Caco-2 (cell line): ENCODE results near the gene HACD1. TPM values are rescaled to one million over a fixed set of nuclear protein-coding genes. Genes with fewer than 3 reads are reported as not detected.

Experiments used
- BruUV-seq: library from RNA; stranded (reverse); fragments of 400-500 nt; replicated peaks from 2 replicates; lab custom pipeline; 2021; lab: Mats Ljungman, UMichigan
- CTCF ChIA-PET: fragments of 300-600 bp; sonication (Branson Sonifier 250); formaldehyde crosslinking; loops from one replicate; lab custom pipeline; 2022; ENCODE audit warnings: antibody characterized with exemption; lab: Charles Lee
- POLR2A ChIA-PET: fragments of 300-600 bp; sonication (Branson Sonifier 250); formaldehyde crosslinking; loops from one replicate; lab custom pipeline; 2022; ENCODE audit warnings: antibody characterized with exemption; lab: Charles Lee
- DNase-seq, 2 experiments: peaks; one replicate each; pipeline versions ENCODE4 v3.0.0 to v3.0.0-alpha.2; 2020 to 2022
- H3K27me3 ChIP-seq: replicated peaks from 2 replicates; pipeline ENCODE4 v1.6.0; 2011; ENCODE audit warnings: low read length; ENCODE audit not compliant: control insufficient read depth, insufficient read depth
- H3K36me3 ChIP-seq: 2 replicates; pipeline ENCODE4 v1.5.1; 2011; ENCODE audit warnings: low read length; ENCODE audit not compliant: control insufficient read depth, insufficient read depth
- H3K4me1 ChIP-seq: fragments of 250-450 bp; sonication (Bioruptor Pico); 2 replicates; pipeline ENCODE4 v1.5.1; 2020; ENCODE audit warnings: mild to moderate bottlenecking
- H3K4me3 ChIP-seq: 2 replicates; pipeline ENCODE4 v1.5.1; 2011; ENCODE audit warnings: low read depth, mild to moderate bottlenecking, control low read depth, low read length
- H3K9me3 ChIP-seq: fragments of 250-450 bp; sonication (Bioruptor Pico); 2 replicates; pipeline ENCODE4 v1.5.1; 2020; ENCODE audit warnings: mild to moderate bottlenecking, moderate library complexity
- H3K27ac Mint-ChIP-seq: one replicate; pipeline ENCODE4 v1.8.0; 2022; ENCODE audit warnings: mixed read lengths; ENCODE audit not compliant: unreplicated experiment
- H3K27me3 Mint-ChIP-seq: one replicate; pipeline ENCODE4 v1.8.0; 2022; ENCODE audit warnings: mixed read lengths; ENCODE audit not compliant: insufficient read depth, unreplicated experiment
- H3K36me3 Mint-ChIP-seq: one replicate; pipeline ENCODE4 v1.8.0; 2022; ENCODE audit warnings: mild to moderate bottlenecking, mixed read lengths; ENCODE audit not compliant: insufficient read depth, unreplicated experiment
- H3K4me1 Mint-ChIP-seq: one replicate; pipeline ENCODE4 v1.8.0; 2022; ENCODE audit warnings: low read depth, mixed read lengths; ENCODE audit not compliant: unreplicated experiment
- H3K4me3 Mint-ChIP-seq: one replicate; pipeline ENCODE4 v1.8.0; 2022; ENCODE audit warnings: mild to moderate bottlenecking, moderate library complexity, mixed read lengths; ENCODE audit not compliant: unreplicated experiment
- H3K9me3 Mint-ChIP-seq: one replicate; pipeline ENCODE4 v1.8.0; 2022; ENCODE audit warnings: mixed read lengths; ENCODE audit not compliant: unreplicated experiment
- intact Hi-C: fragments of 100-400 bp; cut with micrococcal nuclease; formaldehyde crosslinking; loops from one replicate; pipeline ENCODE4 v1.10.0; 2022; ENCODE audit not compliant: unreplicated experiment
- total RNA-seq: library from RNA; stranded (reverse); gene quantifications from 2 replicates; pipeline ENCODE4 v1.2.3, GENCODE V29; 2022
- TF ChIP-seq, protein P1 (sequence below), 2 experiments: fragments of 200-600 bp in 1 of 2; IDR thresholded peaks; 1 replicate in 1 of 2; 2 replicates in 1 of 2; pipeline versions ENCODE4 v1.5.1 to v1.8.0; 2011 to 2022; ENCODE audit warnings: antibody characterized with exemption in 1 of 2, control low read depth in 1 of 2, inconsistent platforms in 1 of 2, low read depth in 1 of 2, low read length in 1 of 2, mild to moderate bottlenecking in 1 of 2, moderate library complexity in 1 of 2; ENCODE audit not compliant: insufficient read depth in 1 of 2, severe bottlenecking in 1 of 2, unreplicated experiment in 1 of 2

HACD1 gene
- total RNA-seq, 1 experiment from 2014 or later = 47.8 TPM

DNA sequence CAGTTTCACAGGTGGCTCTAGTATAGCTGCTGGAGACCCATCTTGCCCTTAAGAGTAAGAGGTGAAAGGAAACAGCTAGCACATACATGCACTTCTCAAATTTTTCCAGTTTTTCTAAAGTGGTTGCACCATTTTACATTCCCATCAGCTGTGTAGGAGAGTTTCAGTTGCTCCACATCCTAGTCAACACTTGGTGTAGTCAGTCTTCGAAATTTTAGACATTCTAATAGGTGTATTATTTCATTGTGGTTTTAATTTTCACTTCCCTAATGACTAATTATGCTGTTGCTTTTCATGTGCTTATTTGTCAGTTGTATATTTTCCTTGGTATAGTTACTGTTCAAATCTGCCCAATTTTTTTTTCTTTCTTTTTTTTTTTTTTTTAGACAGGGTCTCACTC lies 9.5 kb upstream of the HACD1 start:
- H3K36me3 ChIP-seq = no peaks in the 10 kb centered on the region
- no TSS peak for BruUV-seq
- H3K4me1 ChIP-seq = no peaks in the 10 kb centered on the region
- Mint-ChIP-seq H3K27me3 (peaks cover 7% of the 10 kb centered on the region), H3K27ac (no peak overlapping the region), H3K36me3 (no peaks in the 10 kb centered on the region), H3K4me3 (no peak overlapping the region), H3K4me1 (no peaks in the 10 kb centered on the region), H3K9me3 (no peaks in the 10 kb centered on the region)
- H3K9me3 ChIP-seq = peaks cover 4% of the 10 kb centered on the region; the same call in 1 of the 2 replicates
- TF ChIP-seq, protein P1, sequence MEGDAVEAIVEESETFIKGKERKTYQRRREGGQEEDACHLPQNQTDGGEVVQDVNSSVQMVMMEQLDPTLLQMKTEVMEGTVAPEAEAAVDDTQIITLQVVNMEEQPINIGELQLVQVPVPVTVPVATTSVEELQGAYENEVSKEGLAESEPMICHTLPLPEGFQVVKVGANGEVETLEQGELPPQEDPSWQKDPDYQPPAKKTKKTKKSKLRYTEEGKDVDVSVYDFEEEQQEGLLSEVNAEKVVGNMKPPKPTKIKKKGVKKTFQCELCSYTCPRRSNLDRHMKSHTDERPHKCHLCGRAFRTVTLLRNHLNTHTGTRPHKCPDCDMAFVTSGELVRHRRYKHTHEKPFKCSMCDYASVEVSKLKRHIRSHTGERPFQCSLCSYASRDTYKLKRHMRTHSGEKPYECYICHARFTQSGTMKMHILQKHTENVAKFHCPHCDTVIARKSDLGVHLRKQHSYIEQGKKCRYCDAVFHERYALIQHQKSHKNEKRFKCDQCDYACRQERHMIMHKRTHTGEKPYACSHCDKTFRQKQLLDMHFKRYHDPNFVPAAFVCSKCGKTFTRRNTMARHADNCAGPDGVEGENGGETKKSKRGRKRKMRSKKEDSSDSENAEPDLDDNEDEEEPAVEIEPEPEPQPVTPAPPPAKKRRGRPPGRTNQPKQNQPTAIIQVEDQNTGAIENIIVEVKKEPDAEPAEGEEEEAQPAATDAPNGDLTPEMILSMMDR (IDR thresholded peaks at IDR 0.05; ENCODE audit: insufficient read depth in 1 of 2, low read depth in 1 of 2, low read length in 1 of 2, severe bottlenecking in 1 of 2, unreplicated experiment in 1 of 2) = no peak
- no peak overlapping the region for H3K4me3 ChIP-seq
- ChIA-PET POLR2A (no interaction called here), CTCF (interaction anchor here (0.8 kb wide), 1 partner anchor 10 kb away, joined by 4 read pairs; no protein-coding TSS in a partner anchor)
- intact Hi-C loops = no loop called here
- H3K27me3 ChIP-seq = no peaks in the 10 kb centered on the region
- DNase-seq = no peak

DNA sequence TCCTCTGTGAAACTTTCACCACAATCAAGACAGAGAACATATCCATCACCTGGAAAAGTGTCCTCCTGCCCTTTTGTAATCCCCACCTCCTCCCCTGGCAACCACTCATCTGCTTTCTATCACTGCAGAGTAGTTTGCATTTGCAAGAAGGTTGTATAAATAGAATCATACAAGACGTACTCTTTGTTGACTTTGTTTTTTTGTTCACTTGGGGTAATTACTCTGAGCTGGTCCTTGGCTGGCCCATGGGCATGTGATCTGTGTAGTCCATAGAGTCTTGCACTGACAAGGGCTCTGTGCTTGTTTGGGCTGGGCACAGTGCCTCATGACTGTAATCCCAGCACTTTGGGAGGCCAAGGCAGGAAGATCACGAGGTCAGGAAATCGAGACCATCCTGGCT lies 7.8 kb upstream of the HACD1 start:
- no peaks in the 10 kb centered on the region for H3K36me3 Mint-ChIP-seq
- POLR2A ChIA-PET = no interaction called here
- intact Hi-C loops = no loop called here
- no peaks in the 10 kb centered on the region for H3K9me3 Mint-ChIP-seq
- H3K27me3 Mint-ChIP-seq = peaks cover 7% of the 10 kb centered on the region
- no peak overlapping the region for H3K4me3 Mint-ChIP-seq
- Histone ChIP-seq H3K27me3 (no peaks in the 10 kb centered on the region), H3K4me3 (no peak overlapping the region), H3K9me3 (peaks cover 4% of the 10 kb centered on the region; the same call in 1 of the 2 replicates), H3K4me1 (no peaks in the 10 kb centered on the region), H3K36me3 (no peaks in the 10 kb centered on the region)
- DNase-seq = no peak
- no TSS peak for BruUV-seq
- no peaks in the 10 kb centered on the region for H3K4me1 Mint-ChIP-seq
- CTCF ChIA-PET = no interaction called here
- TF ChIP-seq, protein P1 (IDR thresholded peaks at IDR 0.05; ENCODE audit: insufficient read depth in 1 of 2, low read depth in 1 of 2, low read length in 1 of 2, severe bottlenecking in 1 of 2, unreplicated experiment in 1 of 2) = no peak
- H3K27ac Mint-ChIP-seq = no peak overlapping the region

DNA sequence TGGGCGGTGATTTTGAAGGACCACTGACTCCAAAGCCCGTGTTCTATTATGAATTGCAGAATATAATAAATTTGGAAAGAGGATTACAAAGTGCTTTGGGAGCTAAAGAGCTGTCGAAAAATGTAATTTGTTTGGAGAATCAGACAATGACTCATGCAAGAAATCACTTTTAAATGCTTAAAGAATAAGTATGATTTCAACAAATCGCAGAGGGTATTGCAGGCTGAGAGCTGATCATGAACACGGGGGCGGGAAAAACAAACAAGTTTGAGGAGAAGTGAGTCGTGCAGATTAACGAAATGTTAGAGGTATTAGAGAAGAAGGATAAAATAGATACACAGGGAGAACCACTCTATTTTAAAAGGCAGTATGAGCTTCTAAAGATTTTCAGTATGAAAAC lies 4.9 kb upstream of the HACD1 start:
- H3K9me3 ChIP-seq = no peaks in the 10 kb centered on the region
- Mint-ChIP-seq H3K9me3 (no peaks in the 10 kb centered on the region), H3K4me1 (peaks cover 5% of the 10 kb centered on the region), H3K4me3 (no peak overlapping the region), H3K27ac (no peak overlapping the region), H3K36me3 (peaks cover 13% of the 10 kb centered on the region), H3K27me3 (peaks cover 7% of the 10 kb centered on the region)
- no peak overlapping the region for H3K4me3 ChIP-seq
- BruUV-seq = no TSS peak
- no peaks in the 10 kb centered on the region for H3K27me3 ChIP-seq
- no peaks in the 10 kb centered on the region for H3K4me1 ChIP-seq
- ChIA-PET POLR2A (interaction anchor here (0.7 kb wide), 1 partner anchor 22 kb away, joined by 4 read pairs; the partner anchor contains the start of gene STAM), CTCF (interaction anchor here (0.7 kb wide), 1 partner anchor 22 kb away, joined by 3 read pairs; the partner anchor contains the start of gene STAM)
- TF ChIP-seq, protein P1 (IDR thresholded peaks at IDR 0.05; ENCODE audit: insufficient read depth in 1 of 2, low read depth in 1 of 2, low read length in 1 of 2, severe bottlenecking in 1 of 2, unreplicated experiment in 1 of 2) = no peak
- intact Hi-C loops = no loop called here
- H3K36me3 ChIP-seq = no peaks in the 10 kb centered on the region
- no peak for DNase-seq
